Stimulated activated naive CD8-positive, alpha-beta T cell treated with anti-CD3 and anti-CD28 coated beads, Interleukin-15, Interleukin-2, amounts not matched to agents 100 U/mL and 50 U/mL, for 24 hours (primary cell): ENCODE measurements around the gene COL20A1.

Experiments
- ATAC-seq: fragments of 150-1000 bp; cut with Tn5 transposase; one replicate; pipeline ENCODE4 v1.10.0; 2021
- DNase-seq: peaks from one replicate; pipeline ENCODE4 v3.0.0; 2021

Gene COL20A1

DNA sequence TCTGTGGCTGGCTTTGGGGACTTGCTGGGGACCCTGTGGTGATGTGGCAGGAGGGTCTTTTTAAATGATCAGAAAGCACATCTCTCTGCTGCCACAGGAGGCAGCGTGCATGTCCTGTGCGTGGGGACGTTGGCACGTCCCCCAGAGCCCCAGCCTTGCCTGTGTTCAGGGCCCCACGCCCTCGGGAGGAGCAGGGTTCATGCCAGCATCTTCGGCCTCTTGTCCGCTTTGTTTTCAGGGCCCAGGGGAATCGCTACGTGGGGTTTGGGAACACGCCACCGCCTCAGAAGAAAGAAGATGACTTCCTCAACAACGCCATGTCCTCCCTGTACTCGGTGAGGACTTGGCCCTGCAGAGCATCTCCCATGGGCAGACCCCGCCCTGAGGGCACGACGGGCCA is 14.3 kb upstream of the COL20A1 start:
- no peak for DNase-seq
- no peak for ATAC-seq

DNA sequence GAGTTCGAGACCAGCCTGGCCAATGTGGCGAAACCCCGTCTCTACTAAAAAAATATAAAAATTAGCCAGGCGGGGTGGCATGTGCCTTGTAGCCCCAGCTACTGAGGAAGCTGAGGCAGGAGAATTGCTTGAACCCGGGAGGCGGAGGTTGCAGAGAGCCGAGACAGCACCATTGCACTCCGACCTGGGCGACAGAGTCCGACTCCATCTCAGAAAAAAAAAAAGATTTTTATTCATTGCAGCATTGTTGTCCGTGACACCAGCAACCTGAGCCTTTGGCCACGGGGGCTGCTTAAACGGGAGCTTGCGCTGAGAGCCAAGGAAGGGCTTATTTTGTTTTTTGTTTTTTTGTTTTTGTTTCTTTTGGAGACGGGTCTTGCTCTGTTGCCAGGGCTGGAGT is 13.1 kb upstream of the COL20A1 start:
- ATAC-seq: no peak
- no peak for DNase-seq

DNA sequence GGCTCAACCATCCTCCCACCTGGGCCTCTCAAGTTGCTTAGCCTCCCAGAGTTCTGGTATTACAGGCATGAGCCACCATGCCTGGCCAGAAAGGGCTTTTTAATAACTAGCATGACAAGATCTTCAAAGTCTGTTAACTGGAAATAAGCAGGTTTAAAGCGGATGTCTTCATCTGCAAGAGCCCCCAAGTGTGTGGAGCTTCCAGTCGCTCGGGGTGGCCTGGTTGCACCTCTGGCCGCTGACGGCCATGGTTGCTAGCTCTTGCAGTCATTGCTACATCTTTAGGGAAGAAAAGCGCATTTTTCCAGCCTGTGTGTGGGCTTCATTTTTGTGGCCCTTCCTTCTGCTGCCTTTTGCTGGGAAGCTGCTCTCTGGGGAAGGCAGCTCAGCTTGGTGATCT is 12.6 kb upstream of the COL20A1 start:
- DNase-seq: no peak
- no peak for ATAC-seq

DNA sequence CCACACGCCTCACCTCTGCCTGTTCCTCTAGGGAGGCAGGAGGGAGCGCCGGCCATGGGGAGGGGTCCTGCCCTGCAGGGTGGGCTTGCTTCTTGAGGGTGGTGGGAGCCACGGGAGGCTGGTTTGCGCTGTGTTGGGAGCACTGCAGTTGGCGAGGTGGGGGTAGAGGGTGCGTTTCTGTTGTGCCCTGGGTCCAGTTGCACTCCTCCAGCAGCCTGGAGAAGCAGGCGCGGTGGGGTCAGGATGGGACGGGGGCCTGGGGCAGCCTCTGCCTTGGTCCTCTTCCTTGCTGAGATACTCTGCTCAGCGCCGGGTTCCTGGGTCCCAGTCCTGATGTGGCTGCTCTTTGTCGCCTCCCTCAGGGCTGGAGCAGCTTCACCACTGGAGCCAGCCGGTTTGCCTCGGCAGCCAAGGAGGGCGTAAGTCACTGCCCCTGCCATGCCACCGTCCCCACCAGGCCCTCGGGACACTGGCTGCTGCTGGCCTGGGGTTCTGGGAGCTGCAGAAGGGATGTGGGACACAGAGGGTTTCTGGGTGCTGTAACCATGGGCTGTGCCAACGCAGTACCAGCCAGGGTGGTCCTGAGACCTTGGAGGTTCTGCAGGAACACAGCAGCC is 11.9 kb upstream of the COL20A1 start:
- ATAC-seq (no peak), DNase-seq (no peak)

DNA sequence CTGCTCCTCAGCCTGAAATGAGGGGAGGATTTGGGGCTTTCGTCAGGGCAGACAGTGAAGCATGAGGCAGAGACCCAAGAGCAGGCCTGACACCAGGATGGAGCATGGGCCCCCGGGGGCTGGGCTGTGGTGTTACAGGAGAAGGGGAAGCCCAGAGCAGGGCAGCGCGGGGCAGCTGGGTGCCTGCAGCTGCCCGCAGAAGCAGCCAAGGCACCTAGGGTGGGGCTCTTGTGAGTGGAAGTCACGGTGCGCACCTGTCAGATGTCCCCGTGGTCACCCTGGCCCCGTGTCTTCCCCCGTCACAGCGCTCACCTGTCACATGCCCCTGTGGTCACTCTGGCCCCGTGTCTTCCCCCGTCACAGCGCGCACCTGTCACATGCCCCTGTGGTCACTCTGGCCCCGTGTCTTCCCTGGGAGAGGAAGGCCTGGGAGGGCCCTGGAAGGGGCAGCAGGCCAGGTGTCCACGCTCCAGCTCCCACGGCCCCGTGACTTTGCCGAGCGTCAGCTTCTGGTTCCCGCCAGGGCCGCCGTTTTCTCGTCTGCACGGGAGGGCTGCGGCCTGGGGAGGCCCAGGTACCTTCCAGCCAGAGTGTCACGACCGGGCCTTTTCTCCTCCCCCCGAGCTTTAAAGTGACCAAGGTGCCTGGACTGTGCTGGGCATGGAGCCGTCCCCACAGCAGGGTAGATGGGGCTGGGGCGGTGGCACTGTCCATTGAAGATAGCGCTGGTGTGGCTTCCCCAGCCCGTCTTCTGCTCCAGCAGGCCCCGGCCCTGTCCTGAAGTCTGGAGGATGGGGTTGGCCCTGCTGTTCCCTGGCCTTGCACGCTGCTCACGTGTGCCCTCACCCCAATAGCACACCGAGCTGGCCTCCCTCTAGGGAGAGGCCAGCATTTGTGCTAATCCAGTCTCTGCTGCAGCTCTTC is 11.0 kb upstream of the COL20A1 start:
- no peak for DNase-seq
- ATAC-seq: no peak

DNA sequence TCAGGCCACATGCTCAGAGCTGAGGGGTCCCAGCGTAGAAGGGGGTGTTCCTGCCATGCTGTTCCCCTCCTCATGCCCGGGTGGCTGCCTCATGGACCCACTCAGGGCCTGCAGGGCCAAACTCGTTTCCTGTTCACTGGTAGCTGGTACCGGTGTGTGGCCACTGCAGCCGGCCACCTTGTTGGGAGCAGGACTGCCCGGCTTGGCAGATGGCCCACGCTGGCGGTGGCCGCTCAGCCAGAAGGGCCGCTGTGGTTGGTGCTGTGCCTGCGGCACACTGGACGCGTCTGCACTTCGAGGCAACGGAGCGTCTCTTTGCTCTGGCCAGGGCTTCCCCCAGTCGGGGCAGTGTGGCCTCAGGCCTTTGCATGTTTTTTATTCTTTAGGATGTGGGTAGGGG is 10.0 kb upstream of the COL20A1 start:
- DNase-seq: no peak
- no peak for ATAC-seq

DNA sequence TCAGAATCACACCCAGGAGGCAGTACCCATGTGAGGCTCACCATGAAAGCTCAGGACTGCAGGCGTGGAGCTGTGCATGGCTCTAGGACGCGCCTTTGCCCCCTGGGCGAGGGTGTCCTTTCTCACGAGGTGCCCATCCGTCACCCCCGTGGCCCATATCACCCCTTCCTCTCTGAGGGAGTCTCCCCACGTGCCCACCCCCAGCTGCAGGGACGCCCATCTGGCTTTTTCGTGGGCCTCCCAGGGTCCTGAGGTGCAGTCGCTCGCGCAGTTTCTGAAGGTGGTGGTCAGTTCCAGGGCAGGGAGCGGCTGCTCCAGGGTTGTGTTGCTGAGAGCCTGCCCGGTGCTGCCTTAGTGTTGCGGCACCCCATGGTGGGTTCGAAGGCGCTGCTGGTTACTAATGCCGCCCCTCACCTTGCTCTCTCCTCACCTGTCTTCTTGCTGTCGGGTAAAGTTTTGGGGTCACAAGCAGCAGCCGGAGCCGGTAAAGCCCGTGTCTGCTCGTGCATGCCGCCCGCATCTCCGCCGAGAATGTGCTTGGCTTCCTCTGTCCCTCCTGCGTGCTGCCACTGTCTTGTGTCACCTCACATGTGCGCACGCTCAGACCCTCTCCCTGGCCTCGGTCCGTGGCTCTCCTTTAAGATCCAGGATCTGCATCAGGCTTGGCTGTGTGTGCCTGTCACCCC is 9.4 kb upstream of the COL20A1 start:
- DNase-seq (no peak), ATAC-seq (no peak)

DNA sequence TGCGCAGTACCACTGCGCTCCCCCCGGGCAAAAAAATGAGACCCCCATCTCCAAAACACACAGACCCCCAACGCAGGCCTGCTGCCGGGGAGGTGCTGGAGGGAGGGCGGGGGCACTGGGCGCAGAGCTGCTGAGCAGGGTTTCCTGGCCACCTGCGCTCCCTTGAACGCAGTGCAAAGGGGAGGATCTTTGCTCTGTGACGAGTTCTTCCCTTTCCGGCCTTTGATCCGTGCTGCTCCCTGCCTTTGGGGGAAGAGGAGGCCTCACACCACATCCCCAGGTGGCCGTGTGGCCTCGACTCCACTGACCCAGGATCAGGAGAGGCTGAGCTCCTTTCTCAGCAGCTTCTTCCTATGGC is 8.9 kb upstream of the COL20A1 start:
- ATAC-seq (peak; percentile 34), DNase-seq (no peak)

DNA sequence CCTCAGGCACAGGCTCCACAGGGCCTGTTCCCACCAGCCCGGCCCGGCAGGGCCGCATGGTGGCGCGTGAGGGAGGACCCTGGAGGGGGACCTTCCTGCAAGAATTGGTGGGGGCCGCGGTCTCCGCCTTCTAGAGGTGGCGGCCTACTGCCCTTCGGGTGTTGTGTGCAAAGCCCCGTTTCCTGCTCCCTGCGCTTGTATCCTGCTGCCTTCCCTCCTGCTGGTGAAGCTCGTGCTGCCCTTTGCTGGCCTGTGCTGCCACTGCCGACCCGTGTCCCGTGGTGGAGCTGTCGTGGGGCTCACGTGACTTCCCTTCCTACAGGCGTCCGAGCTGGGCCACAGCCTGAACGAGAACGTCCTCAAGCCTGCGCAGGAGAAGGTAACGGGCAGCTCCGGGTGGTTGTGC is 8.4 kb upstream of the COL20A1 start:
- DNase-seq (no peak), ATAC-seq (no peak)

DNA sequence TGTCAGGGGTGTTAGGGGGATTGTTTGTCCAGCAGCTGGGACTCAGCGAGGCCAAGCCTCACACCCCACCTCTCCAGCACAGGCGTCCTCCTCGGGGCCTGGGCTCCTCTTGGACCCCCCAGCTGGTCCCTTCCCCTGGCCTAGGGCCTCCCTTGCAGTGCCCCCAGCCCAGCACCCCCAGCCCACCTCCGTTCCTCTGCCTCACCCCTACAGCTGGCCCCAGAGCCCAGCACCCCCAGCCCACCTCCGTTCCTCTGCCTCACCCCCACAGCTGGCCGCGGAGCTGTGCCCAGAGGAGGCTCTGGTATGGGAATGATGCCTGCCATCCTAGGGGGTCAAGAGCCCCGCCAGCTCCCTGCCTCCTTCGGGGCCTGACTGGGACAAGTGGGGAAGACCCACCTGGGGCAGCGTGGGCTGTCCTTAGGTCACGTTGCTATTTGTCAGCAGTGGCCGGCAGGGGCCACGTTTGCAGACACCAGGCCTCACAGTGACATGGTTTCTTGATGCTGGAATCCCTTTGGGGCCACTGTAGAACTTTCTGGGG is 7.9 kb upstream of the COL20A1 start:
- ATAC-seq (no peak), DNase-seq (no peak)

DNA sequence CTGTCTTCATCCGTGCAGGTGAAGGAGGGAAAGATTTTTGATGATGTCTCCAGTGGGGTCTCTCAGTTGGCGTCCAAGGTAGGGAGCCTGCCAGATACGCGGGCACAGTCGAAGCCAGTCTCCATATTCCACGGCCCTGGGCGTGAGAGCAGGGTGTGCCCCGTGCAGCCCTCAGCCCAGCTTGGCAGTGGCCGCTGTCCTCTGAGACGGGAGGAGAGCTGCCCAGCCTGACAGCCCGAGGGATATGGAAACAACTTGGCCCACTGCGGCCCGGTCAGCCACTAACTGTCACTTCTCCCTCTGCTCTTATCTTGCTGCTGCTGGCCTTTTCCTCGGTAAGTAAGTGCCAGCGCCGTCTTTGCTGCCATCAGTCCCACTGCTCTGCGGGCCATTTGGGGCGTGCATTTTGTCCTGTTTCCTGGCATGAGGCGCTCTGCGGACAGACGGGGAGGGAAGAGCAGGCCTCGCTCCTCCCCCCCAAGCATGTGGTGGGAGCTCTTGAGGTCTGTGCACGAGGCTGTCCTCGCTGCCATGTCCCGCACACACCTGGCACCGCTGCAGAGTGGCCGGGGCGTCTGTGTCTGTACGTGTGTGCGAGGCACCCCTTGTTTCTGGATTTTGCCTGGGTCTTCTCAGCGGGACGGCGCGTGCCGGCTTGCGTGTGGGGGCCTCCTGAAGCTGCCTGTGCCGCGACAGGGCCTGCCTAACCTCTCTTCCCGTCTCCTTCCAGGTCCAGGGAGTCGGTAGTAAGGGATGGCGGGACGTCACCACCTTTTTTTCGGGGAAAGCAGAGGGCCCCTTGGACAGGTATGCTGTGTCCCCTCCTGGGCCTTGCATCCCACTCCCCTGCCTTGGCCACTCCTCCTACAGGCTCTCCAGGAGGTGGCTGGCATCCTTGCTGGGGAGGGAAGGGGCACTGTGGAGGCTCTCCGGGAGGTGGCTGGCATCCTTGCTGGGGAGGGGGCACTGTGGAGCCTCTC is 7.1 kb upstream of the COL20A1 start:
- ATAC-seq (no peak), DNase-seq (no peak)

DNA sequence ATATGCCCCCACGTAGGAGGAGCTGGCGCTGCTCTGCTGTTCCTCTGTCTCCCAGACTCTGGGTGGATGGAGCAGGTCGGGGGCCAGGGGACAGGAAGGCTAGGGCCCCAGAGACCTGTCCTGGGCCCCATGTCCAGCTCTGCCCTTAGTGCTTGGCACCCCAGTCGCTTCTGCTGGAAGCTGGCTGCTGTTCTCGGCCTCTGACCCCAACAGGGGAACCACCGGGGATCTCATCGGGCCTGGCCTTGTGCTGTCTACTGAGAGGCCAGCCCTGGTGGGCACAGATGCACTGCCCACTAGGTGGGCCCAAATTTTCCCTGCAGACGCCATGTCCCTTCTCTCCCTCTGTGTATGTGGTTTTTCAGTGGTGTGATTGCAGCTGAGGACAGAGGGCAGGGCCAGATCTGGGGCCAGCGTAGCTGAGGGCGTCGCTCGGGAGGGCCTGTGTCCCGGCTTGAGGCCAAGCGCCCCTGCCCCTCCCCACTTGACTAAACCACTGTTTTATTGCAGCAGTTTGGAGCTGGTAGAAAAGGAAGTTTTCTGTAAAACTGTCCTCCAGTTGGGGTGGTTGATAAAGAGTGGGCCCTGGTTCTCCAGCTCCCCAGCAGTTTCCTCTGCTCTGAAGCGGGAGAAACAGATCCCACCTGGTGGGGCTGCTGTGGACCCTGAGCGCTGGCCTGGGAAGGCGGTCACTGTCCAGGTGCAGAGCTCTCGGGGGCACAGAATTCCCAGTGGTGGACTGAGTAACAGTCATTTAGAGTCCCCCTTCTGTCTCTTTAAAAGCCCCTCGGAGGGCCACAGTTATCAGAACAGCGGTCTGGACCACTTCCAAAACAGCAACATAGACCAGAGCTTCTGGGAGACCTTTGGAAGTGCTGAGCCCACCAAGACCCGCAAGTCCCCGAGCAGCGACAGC is 5.9 kb upstream of the COL20A1 start:
- DNase-seq (no peak), ATAC-seq (no peak)

DNA sequence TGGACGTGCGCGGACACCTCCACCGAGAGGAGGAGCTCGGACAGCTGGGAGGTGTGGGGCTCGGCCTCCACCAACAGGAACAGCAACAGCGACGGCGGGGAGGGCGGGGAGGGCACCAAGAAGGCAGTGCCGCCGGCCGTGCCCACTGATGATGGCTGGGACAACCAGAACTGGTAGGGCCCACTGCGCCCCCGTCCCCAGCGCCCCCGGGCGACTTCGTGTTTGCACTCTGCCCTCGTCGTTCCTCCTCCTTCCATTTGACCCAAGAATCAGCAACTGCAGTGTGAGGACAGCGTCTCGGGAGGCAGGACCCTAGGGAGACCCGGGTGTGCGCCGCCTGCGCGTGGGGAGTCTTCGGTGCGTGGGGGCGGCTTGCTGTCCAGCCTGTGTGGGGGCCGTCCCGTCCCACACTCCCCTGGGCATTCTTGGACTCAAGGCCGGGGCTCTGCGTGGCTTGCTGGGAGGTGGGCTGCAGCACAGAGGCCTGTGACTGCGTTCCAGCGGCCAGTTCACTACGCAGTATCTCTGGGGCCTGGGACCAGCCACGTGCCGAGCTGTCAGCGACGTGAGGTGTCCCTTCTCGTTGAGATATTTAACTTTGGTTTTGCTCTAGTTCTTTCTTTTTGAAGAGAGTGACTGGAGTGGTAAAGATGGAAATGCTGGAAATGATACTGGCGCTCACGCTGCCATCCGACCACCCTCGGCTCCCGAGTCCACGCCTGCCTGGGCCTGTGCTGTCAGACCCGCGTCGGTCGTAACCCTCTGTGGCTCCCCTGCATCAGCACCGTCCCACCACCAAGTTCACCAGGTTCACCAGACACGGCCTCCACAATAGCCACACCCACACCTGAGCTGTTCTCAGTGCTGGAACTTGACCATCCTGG is 5.0 kb upstream of the COL20A1 start:
- DNase-seq (no peak), ATAC-seq (no peak)

DNA sequence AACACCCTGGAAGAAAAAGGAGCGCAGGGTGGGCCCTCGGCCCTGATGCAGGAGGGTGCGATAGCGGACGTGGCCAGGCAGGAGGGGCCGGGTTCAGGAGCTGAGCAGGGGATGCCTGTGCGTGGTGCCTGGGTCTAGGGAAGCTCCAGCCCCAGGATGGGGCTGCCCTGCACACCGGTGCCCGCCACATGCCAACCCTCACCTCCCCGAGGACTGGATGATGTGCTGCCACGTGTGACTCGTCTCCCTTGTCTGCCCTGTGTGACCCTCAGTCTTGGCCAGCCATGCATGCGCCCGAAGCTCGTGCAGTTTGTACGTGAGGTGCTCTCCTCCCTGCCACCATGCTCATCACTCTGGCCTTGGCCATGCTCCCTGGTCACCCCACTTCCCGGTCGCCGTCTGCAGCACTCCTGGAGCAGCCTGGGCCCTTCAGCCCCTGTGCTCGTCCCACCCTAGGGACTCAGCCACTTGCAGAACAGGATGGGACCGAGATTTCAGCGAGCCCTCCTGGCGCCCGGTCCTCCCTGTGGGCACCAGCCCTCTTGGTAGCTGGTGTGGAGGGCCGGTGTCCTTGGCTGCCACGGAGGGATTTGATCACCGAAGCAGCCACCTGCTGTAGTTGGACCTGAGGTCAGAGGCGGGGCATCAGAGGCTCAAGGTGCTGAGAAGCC is 4.3 kb upstream of the COL20A1 start:
- DNase-seq: no peak
- no peak for ATAC-seq

DNA sequence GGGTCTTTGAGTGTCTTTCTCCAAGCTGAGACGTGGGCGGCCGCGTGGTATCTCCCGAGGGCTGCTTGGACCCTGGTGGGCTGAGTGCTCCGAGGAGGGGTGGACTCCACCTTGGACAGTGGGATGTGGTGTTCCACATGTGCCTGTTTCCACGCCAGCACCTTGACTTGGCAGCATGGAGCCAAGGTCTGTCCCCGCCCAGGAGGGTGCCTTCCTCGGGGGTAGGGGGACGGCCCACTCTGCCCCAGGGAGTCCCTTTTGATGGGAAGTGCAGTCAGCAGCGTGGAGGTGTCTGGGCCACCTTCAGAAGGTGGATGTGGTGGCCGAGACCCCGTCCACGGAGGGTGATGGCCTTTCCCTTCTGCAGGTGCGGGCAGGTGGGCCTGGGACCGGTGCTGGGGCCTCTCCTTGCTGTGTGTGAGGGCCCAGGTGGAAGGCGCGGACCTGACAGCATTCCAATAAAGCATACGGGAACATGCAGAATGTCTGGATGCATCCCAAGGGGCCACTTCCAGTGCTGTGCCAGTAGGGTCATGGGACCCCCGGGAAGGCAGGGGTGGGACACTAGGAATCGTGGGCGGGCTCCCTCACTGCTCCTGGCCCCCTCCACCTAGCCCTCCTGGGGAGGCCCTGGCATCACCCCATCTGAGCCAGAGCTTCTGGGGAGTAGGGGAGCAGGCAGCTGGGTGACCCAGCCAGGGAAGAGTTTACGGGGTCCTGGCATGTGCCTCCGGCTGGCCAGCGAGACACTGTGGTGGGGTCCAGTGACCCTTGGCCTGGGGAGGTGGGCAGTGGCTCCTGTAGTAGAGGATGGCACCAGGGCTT is 3.5 kb upstream of the COL20A1 start:
- no peak for ATAC-seq

DNA sequence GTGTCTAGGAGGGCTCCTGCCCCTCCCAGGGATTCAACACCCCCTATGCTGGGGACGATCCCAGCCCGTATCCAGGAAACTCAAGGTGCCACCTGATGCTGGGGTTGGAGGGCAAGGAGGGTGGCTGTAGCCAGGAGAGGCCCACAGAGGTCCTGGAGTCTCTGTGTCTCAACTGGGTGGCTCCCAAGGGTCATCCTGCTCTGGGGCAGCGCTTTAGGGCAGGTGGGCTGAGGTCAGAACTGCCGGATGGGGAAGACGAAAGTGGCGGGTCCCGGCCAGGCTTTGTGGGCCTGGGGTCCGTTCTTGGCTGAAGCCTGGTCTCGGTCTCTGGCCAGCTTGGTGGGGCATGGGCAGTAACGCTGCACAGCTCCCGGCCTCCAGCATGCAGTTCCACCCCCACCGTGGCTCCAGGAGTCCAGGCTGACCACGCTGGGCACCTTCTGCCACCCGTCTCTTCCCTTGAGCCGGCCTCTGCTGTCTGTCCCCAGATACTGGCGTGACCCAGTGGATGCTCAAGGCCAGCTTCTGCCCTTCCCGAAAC is 2.8 kb upstream of the COL20A1 start:
- DNase-seq: no peak
- ATAC-seq: no peak

More for the DNA sequence above, 3.5 kb upstream of the COL20A1 start:
- DNase-seq: no peak

DNA sequence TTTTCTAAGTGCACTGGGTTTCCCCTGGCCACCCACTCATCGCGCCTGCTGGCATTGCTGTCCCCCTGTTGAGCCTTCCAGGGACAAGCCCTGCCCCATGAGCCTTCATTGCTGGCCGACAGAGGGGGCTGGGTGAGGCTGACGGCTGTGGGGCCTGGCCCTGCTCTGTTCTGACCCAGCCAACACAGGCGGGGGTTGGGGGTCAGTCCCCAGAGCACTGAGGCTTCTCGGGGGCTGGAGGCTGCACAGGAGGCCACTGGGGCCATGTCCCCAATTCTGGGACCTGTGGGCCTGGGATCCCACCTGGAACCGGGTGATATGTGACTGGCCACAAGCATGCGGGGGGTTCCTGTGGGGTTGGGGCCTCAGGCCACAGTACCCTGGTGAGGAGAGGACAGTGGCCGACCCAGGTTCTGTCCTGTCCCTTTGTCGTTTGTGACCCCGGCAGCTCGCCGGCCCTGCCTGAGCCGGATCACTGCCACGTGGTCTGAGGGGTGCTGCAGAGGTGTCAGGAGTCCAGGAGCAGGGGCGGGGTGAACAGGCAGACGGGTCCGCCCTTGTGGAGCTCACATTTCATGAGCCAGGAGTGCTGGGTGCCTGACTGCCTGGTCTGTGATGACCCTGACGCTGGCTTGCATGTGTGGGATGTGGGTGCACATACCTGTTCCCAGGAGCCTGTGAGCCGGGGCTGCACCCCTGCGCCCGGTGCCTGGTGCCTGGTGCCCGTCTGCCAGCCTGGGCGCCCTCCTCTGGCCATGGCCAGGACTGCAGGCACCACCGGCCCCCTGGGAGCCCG is 2.1 kb upstream of the COL20A1 start:
- peak; percentile 70 for ATAC-seq
- peak; percentile 87 for DNase-seq
